Hepatocyte (in vitro differentiated cells): ENCODE measurements around the gene LRRC28. TPM values are rescaled to one million over a fixed set of nuclear protein-coding genes. Genes with fewer than 3 reads are reported as not detected.

ENCODE experiments used
- DNase-seq: peaks from one replicate; pipeline ENCODE4 v3.0.0-alpha.2; 2016; ENCODE audit warnings: low spot score
- H2AFZ ChIP-seq: fragments of 200-600 bp; sonication (generic); 2 replicates; pipeline ENCODE4 v1.6.0; 2016; ENCODE audit warnings: antibody characterized with exemption, mild to moderate bottlenecking
- H3K27ac ChIP-seq: fragments of 200-600 bp; sonication (generic); 2 replicates; pipeline ENCODE4 v1.5.1; 2016; ENCODE audit warnings: mild to moderate bottlenecking
- H3K27me3 ChIP-seq: fragments of 200-600 bp; sonication (generic); 2 replicates; pipeline ENCODE4 v1.6.1; 2016
- H3K36me3 ChIP-seq: fragments of 200-600 bp; sonication (generic); replicated peaks from 2 replicates; pipeline ENCODE4 v1.5.1; 2016; ENCODE audit warnings: low read depth; ENCODE audit not compliant: insufficient read depth
- H3K4me1 ChIP-seq: fragments of 200-600 bp; sonication (generic); 2 replicates; pipeline ENCODE4 v1.5.1; 2016; ENCODE audit warnings: mild to moderate bottlenecking, moderate library complexity; ENCODE audit not compliant: insufficient read depth
- H3K4me2 ChIP-seq: fragments of 200-600 bp; sonication (generic); 2 replicates; pipeline ENCODE4 v1.6.0; 2016
- H3K4me3 ChIP-seq: fragments of 200-600 bp; sonication (generic); 2 replicates; pipeline ENCODE4 v1.5.1; 2016; ENCODE audit warnings: mild to moderate bottlenecking
- H3K79me2 ChIP-seq: fragments of 200-600 bp; sonication (generic); 2 replicates; pipeline ENCODE4 v1.6.0; 2017; ENCODE audit warnings: mild to moderate bottlenecking
- H3K9me2 ChIP-seq: fragments of 200-600 bp; sonication (generic); replicated peaks from 2 replicates; pipeline ENCODE4 v1.6.0; 2017; ENCODE audit warnings: mild to moderate bottlenecking; ENCODE audit not compliant: insufficient read depth
- H3K9me3 ChIP-seq: fragments of 200-600 bp; sonication (generic); 2 replicates; pipeline ENCODE4 v1.5.1; 2016; ENCODE audit warnings: low read depth, mild to moderate bottlenecking
- H4K20me1 ChIP-seq: fragments of 200-600 bp; sonication (generic); 2 replicates; pipeline ENCODE4 v1.6.0; 2016; ENCODE audit warnings: mild to moderate bottlenecking; ENCODE audit not compliant: insufficient read depth, poor library complexity, severe bottlenecking
- EZH2 ChIP-seq: fragments of 200-600 bp; sonication (generic); IDR thresholded peaks from 2 replicates; pipeline ENCODE4 v1.6.1; 2016; ENCODE audit warnings: antibody characterized with exemption, mild to moderate bottlenecking, borderline replicate concordance
- EZH2phosphoT487 ChIP-seq: fragments of 200-600 bp; sonication (generic); IDR thresholded peaks from one replicate; pipeline ENCODE4 v1.6.1; 2018; ENCODE audit warnings: antibody characterized with exemption, mild to moderate bottlenecking, low read depth, moderate library complexity; ENCODE audit not compliant: unreplicated experiment, severe bottlenecking
- WGBS: methylation state at CpG from one replicate; pipeline ENCODE4 v1.1.6; 2016; ENCODE audit warnings: low lambda C conversion rate; ENCODE audit errors: missing lambda C conversion rate; 5-methylcytosine and 5-hydroxymethylcytosine counted together
- polyA plus RNA-seq: library from polyadenylated mRNA; unstranded; fragments of >200 nt; fragmentation: Nextera tagmentation; extraction: Ambion mirVana; gene quantifications from 2 replicates; pipeline ENCODE4 v1.2.1, GENCODE V29; 2016
- total RNA-seq: library from RNA; depleted of rRNA; stranded (reverse); fragments of >200 nt; gene quantifications from 2 replicates; pipeline ENCODE4 v1.2.3, GENCODE V29; 2014
- TF ChIP-seq, protein P1 (sequence below): fragments of 200-600 bp; sonication (generic); IDR thresholded peaks from 2 replicates; pipeline ENCODE4 v1.5.1; 2016; ENCODE audit warnings: antibody characterized with exemption, mild to moderate bottlenecking; ENCODE audit not compliant: poor library complexity

The LRRC28 gene
- total and polyA plus RNA-seq, 2 experiments from 2014 or later = 32.1 to 55.5 TPM

DNA sequence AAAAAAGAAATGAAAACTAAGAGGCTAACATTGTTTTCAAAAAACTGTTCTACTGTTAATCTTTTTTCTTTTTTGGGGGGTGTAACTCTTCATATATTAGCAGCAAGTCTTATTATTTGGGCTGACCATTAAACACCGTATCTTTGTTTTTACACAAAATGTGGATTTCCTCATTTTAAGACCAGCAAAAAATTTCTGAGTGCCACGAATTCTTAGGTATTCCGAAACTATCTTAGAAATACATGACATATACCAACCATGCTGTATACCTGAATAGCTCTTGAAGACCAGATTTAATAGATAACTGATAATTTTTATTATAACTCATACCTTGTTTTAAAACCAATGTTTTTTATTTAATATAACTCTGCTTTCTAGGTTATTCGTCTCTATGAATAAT lies 1.3 kb upstream of the LRRC28 start:
- TF ChIP-seq EZH2 = no peak
- TF ChIP-seq, protein P1, sequence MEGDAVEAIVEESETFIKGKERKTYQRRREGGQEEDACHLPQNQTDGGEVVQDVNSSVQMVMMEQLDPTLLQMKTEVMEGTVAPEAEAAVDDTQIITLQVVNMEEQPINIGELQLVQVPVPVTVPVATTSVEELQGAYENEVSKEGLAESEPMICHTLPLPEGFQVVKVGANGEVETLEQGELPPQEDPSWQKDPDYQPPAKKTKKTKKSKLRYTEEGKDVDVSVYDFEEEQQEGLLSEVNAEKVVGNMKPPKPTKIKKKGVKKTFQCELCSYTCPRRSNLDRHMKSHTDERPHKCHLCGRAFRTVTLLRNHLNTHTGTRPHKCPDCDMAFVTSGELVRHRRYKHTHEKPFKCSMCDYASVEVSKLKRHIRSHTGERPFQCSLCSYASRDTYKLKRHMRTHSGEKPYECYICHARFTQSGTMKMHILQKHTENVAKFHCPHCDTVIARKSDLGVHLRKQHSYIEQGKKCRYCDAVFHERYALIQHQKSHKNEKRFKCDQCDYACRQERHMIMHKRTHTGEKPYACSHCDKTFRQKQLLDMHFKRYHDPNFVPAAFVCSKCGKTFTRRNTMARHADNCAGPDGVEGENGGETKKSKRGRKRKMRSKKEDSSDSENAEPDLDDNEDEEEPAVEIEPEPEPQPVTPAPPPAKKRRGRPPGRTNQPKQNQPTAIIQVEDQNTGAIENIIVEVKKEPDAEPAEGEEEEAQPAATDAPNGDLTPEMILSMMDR = no peak
- no peak for TF ChIP-seq EZH2phosphoT487
- peak overlapping the region; percentile 79 for H3K4me2 ChIP-seq
- no peaks in the 10 kb centered on the region for H3K36me3 ChIP-seq
- 38% methylated on average over 4 of the region's 4 CpGs for WGBS
- H2AFZ ChIP-seq = peak overlapping the region; percentile 18
- peaks cover 68% of the 10 kb centered on the region for H3K79me2 ChIP-seq
- H3K9me3 ChIP-seq = no peaks in the 10 kb centered on the region
- no peaks in the 10 kb centered on the region for H4K20me1 ChIP-seq
- peak overlapping the region; percentile 96 for H3K27ac ChIP-seq
- no peaks in the 10 kb centered on the region for H3K27me3 ChIP-seq
- DNase-seq = no peak
- H3K4me3 ChIP-seq = peak overlapping the region; percentile 40
- no peaks in the 10 kb centered on the region for H3K9me2 ChIP-seq
- H3K4me1 ChIP-seq = no peaks in the 10 kb centered on the region

DNA sequence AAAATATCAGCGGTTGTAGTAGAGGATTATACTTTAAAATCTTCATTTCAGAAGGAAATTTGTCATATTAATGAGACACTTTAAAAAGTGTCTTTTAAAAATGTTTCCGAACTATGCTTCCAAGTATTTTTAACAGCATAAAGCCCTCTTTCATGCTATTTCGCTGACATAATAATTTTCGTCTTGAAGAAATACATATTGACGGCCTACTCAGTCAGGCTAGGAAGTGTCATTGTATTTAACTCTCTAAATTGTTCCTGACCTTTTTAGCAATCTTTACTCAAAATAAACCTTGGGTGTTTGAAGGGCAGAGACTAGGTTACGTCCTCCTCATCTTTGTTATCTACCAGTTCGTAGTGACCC lies 806 bp upstream of the LRRC28 start:
- no peaks in the 10 kb centered on the region for H3K9me2 ChIP-seq

DNA sequence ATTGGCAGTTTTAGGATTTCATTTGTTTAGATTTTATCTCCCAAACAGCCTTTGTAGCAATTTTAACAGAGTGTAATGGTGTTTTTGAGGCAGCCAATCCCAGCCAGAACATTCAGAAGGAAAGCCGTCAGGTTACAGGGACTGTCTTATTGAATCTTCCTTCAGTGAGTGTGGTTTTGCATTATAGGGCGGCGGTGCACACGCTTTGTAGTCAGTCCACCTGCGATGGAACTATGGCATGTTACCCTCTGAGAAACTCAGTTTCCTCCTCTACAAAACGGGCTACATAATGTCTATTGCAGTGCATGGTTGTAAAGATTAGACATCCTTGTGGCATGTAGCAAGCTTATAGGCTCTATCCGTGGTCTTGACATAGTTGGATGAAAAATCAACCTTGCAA lies 1.0 kb downstream of the LRRC28 start:
- Histone ChIP-seq H3K4me3 (peak overlapping the region; percentile 74), H3K4me1 (no peaks in the 10 kb centered on the region), H3K9me2 (no peaks in the 10 kb centered on the region), H4K20me1 (no peaks in the 10 kb centered on the region), H3K4me2 (peak overlapping the region; percentile 82), H3K79me2 (peaks cover 54% of the 10 kb centered on the region), H3K27ac (no peak overlapping the region), H3K36me3 (no peaks in the 10 kb centered on the region), H3K9me3 (no peaks in the 10 kb centered on the region), H3K27me3 (no peaks in the 10 kb centered on the region), H2AFZ (no peak overlapping the region)
- DNase-seq = no peak
- no peak for TF ChIP-seq EZH2
- 79% methylated on average over 7 of the region's 7 CpGs for WGBS

More for the DNA sequence above, 806 bp upstream of the LRRC28 start:
- TF ChIP-seq EZH2 (no peak), EZH2phosphoT487 (no peak)
- TF ChIP-seq, protein P1 = no peak
- Histone ChIP-seq H3K79me2 (peaks cover 67% of the 10 kb centered on the region), H2AFZ (peak overlapping the region; percentile 74), H3K4me1 (no peaks in the 10 kb centered on the region), H4K20me1 (no peaks in the 10 kb centered on the region), H3K27ac (peak overlapping the region; percentile 96), H3K9me3 (no peaks in the 10 kb centered on the region), H3K27me3 (no peaks in the 10 kb centered on the region), H3K36me3 (no peaks in the 10 kb centered on the region), H3K4me2 (peak overlapping the region; percentile 79), H3K4me3 (peak overlapping the region; percentile 40)
- WGBS = 9% methylated on average over 7 of the region's 7 CpGs
- DNase-seq = no peak

DNA sequence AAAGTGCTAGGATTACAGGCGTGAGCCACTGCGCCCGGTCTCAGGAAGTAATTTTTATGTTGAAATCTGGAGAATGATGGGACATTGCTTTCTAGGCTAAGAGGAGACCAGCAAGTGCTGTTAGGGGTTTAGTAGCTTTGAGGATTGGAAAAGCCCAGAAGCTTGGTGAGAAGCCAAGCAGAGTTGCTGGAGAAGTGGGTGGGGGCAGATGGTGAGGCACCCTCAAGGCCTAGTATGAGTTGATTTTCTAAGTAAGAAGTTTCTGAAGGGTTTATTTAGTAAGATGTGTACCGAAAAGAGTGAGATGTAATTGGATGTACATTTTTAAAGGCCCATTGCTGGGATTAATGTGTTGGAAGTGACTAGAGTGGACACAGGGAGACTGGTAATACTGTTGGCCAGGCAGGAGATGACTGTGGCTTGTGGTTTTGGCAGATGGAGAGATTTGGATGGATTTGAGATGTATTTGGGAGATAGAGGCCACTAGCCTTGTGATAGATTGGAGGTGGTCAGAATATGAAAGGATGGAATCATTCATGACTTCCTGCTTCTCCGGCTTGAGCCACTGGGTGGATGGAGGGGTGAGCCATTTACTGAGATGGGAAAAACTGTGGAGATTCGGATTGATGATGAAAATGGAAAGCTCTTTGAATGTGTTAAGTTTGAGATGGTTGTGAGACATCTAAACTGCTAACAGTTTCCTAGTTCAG lies 2.3 kb downstream of the LRRC28 start:
- no peaks in the 10 kb centered on the region for H3K9me3 ChIP-seq
- H3K79me2 ChIP-seq = peaks cover 42% of the 10 kb centered on the region
- TF ChIP-seq, protein P1 = no peak
- TF ChIP-seq EZH2 (no peak), EZH2phosphoT487 (no peak)
- no peak overlapping the region for H3K4me2 ChIP-seq
- H3K9me2 ChIP-seq = no peaks in the 10 kb centered on the region
- no peak for DNase-seq
- no peak overlapping the region for H3K4me3 ChIP-seq
- WGBS = 96% methylated on average over 6 of the region's 6 CpGs
- H2AFZ ChIP-seq = no peak overlapping the region
- no peaks in the 10 kb centered on the region for H3K27me3 ChIP-seq
- H3K27ac ChIP-seq = no peak overlapping the region
- H4K20me1 ChIP-seq = no peaks in the 10 kb centered on the region
- no peaks in the 10 kb centered on the region for H3K36me3 ChIP-seq
- no peaks in the 10 kb centered on the region for H3K4me1 ChIP-seq
